Measurements from ENCODE around the gene AGT.

- TF ChIP-seq CTCF (IDR thresholded peaks at IDR 0.05) = no peak
- TF ChIP-seq ATF3 (CRISPR knock-in tag; conservative IDR thresholded peaks at IDR 0.05) = no peak
- TF ChIP-seq E2F1 (CRISPR knock-in tag; IDR thresholded peaks at IDR 0.05) = no peak
- no peak for TF ChIP-seq ZNF219 (CRISPR knock-in tag; IDR thresholded peaks at IDR 0.05; ENCODE audit: borderline replicate concordance)
- no peak for TF ChIP-seq FOXJ3 (CRISPR knock-in tag; IDR thresholded peaks at IDR 0.05; ENCODE audit: borderline replicate concordance)
- TF ChIP-seq MAX (CRISPR knock-in tag; IDR thresholded peaks at IDR 0.05) = no peak
- TF ChIP-seq CREM (CRISPR knock-in tag; IDR thresholded peaks at IDR 0.05) = no peak
- TF ChIP-seq TEAD1 (CRISPR knock-in tag; IDR thresholded peaks at IDR 0.05) = no peak
- TF ChIP-seq STAT6 (CRISPR knock-in tag; conservative IDR thresholded peaks at IDR 0.05; ENCODE audit: low read depth) = no peak
- no peak for TF ChIP-seq E2F4 (CRISPR knock-in tag; IDR thresholded peaks at IDR 0.05; ENCODE audit: borderline replicate concordance, low read depth)
- TF ChIP-seq FOXP1 (CRISPR knock-in tag; IDR thresholded peaks at IDR 0.05; ENCODE audit: borderline replicate concordance) = no peak
- no peak for TF ChIP-seq EMX1 (CRISPR knock-in tag; IDR thresholded peaks at IDR 0.05)
Measured at GRCh38 chr1:230737622-230738262, 23.8 kb upstream of the AGT start.
